CD4-positive, alpha-beta T cell treated with Interleukin-1 beta for 1 hour (primary cell): Measurements from ENCODE around the gene UHRF1.
"Not testable (repeated sequence)": the region's sequence is repeated elsewhere in the genome, so short reads cannot be mapped to it uniquely, and the experiment has no call there.

Source experiments
- DNase-seq, 2 donors: peaks; one replicate each; pipeline ENCODE4 v3.0.0-alpha.2; 2020 to 2022

The UHRF1 gene

GRCh38 chr19:4909156-4909896 is at the start of gene UHRF1:
TSS of gene UHRF1 (plus strand) at chr19:4909501. CDS start at chr19:4910886, 1,385 bp downstream.
- DNase-seq: no peak

GRCh38 chr19:4859697-4860096 is 49.6 kb upstream of the UHRF1 start:
- no peak for DNase-seq

GRCh38 chr19:4861147-4861546 is 48.2 kb upstream of the UHRF1 start:
- no peak for DNase-seq

DNA sequence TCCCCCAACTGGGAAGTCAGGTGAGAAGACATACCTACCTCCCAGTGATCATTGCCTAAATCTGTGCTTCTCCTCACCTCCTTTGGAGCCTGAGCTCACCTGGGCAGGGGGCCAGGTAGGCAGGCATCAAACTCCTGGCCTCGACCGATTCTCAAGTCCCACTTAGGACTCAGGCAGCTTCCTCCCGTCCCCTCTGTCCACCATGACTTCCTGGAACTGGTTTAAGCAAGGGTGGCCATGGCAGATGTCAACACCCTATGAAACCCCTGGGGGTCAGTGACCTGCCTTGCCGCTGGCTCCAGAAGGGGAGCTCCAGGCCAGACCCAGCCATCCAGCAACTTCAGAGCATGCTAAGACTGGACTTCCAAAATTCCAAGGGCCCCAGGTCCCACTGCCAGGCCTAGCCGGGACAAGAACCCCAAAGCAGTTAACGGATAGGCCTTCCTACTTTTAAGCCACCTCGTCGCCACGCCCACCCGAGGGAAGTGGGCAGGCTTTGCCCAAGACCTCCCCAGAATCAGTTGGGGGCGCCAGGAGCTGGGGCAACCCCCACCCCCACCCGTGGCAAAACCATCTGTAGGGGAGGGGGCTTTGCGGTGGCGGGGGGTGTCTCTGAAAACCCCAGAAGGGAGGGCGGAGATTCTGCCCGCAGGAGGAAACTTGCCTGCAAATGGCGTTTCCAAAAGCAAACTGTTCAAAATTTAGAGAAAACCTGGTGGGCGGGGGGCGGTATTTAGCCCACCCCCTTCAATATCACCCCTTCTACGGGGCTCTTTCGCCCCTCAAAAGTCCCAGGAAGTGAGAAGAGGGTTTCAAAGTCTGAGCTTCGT is 42.5 kb upstream of the UHRF1 start:
- DNase-seq: peak; percentile 55 to 59

GRCh38 chr19:4867534-4868285 is 41.6 kb upstream of the UHRF1 start, which contains the start of gene PLIN3:
TSS of gene PLIN3 (minus strand) at chr19:4867667. CDS start at chr19:4861394, 6,273 bp downstream.
- peak; percentile 89 to 91 for DNase-seq

DNA sequence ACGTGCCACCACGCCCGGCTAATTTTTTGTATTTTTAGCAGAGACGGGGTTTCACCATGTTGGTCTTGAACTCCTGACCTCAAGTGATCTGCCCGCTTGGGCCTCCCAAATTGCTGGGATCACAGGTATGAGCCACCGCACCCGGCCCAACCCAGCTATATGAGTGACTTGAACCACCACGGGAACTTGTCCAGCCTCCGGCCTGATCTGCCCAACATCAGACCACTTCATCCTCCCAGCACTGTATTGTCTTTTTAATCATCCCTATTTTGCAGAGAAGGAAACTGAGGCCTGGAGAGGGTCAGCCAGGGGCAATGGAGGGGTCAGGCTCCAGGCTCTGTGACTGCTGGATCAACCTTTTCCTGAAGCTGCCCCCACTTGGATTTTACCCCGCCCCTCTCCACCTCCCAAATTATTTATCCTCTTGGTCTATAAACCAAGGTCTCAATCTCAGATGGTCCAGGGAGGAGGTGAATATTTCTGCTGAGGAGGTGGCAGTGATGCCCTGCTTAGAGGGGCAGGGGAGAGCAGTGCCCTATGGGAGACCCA is 40.9 kb upstream of the UHRF1 start:
- no peak for DNase-seq

DNA sequence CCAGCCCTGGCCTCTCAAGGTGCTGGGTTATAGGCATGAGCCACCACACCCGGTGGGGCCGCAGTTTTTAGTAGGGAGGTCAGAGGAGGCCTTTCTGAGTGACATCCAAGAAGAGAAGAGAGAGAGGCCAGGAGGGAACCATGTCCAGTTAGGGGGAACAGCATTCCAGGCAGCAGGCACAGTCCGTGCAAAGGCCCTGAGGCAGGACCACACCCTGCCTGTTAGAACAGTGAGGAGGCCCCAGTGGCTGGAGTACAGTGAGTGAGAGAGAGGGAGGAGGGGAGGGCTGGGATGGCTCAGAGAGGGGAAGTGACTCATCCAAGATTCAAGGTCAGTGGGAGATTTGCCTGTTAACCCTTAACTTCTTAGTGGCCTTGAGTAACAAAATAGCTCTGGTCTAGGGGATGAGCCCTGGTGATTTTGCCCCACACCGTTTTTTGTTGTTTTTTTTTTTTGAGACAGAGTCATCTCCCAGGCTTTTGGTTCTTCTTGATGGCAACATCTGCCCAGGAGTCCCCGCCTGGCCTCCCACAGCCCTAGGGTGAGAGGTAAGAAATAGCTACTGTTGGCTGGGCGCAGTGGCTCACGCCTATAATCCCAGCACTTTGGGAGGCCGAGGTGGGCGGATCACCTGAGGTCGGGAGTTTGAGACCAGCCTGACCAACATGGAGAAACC is 39.1 kb upstream of the UHRF1 start:
- peak in 1 of 2 donors; percentile 68 for DNase-seq

GRCh38 chr19:4871711-4872110 is 37.6 kb upstream of the UHRF1 start:
- no peak for DNase-seq

- DNase-seq: no peak
Measured at GRCh38 chr19:4873930-4874329, 35.4 kb upstream of the UHRF1 start.

GRCh38 chr19:4877753-4878490 is 31.4 kb upstream of the UHRF1 start:
- no peak for DNase-seq

DNA sequence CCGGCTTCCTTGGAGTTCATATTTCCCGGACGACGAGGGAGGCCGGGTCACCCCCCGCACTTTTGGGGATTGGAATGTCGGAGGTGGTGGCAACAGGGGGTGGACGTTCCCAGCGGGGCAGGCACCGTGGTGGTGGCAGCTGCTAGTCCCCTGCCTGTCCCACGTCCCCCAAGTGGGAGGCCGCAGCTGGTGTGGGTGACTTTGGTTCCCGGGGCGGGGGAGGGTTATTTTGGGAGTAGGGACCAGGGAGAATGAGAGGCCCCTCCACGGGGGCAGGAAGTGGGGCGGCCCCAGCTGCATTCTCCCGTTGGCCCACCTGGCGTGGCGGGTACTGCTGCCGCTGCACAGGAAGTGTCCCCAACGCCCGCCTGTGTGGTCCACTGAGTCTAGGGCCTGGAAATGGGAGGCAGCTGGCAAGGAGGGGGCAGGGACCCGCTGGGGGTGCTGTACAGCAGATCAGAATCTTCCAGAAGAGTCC is 30.8 kb upstream of the UHRF1 start:
- DNase-seq: no peak

DNA sequence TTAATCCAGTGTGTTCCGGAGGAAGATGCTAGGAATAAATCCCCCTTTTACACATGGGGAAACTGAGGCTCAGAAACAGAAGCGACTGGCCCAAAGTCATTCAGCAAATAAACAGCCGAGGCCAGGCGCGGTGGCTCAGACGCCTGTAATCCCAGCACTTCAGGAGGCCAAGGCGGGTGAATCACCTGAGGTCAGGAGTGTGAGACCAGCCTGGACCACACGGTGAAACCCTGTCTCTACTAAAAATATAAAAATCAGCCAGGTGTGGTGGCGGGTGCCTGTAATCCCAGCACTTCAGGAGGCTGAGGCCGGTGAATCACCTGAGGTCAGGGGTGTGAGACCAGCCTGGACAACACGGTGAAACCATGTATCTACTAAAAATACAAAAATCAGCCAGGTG is 30.3 kb upstream of the UHRF1 start:
- DNase-seq: no peak

GRCh38 chr19:4882874-4883273 is 26.4 kb upstream of the UHRF1 start:
- not testable (repeated sequence) for DNase-seq

DNA sequence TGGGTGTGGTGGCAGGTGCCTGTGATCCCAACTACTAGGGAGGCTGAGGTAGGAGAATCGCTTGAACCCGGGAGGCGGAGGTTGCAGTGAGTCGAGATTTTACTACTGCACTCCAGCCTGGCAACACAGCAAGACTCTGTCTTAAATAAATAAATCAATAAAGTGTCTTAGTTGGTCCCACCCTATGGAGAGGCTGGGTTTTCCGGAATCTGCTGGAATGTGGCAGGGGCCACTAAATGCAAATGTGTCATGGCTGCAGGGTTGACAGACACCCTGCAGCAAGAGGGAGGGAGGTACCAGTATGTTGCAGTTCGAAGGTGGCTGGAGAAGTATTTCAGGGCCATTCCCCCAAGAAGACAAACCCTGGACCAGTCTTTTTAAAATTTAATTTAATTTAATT is 24.3 kb upstream of the UHRF1 start:
- DNase-seq: not testable (repeated sequence)

DNA sequence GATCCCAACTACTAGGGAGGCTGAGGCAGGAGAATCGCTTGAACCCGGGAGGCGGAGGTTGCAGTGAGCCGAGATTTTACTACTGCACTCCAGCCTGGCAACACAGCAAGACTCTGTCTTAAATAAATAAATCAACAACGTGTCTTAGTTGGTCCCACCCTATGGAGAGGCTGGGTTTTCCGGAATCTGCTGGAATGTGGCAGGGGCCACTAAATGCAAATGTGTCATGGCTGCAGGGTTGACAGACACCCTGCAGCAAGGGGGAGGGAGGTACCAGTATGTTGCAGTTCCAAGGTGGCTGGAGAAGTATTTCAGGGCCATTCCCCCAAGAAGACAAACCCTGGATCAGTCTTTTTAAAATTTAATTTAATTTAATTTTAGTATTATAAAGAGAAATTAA is 21.5 kb upstream of the UHRF1 start:
- not testable (repeated sequence) for DNase-seq

DNA sequence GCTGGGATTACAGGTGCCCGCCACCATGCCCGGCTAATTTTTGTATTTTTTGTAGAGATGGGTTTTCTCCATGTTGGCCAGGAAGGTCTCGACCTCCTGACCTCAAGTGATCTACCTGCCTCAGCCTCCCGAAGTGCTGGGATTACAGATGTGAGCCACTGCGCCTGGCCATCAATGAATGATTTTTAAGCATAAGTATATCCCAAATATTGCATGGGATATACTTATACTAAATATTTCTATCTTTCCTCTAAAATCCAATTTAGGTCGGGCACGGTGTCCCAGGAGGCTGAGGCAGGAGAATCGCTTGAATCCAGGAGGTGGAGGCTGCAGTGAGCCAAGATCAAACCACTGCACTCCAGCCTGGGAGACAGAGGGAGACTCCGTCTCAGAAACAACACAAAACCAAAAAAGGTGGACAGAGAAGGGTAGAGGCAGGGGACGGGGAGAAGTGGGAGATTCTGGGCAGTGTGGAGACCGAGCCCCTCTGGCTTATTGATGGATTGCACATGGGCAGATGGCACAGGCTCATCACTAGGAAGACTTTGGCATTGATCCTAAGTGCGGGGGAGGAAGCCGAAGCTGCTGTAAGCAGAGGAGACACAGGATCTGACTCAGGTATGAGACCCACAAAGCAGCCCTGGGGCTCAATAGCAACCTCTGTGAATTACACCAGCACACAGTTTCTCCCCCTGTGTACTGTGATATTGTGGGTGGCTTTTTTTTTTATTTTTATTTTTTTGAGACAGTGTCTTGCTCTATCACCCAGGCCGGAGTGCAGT is 20.1 kb upstream of the UHRF1 start:
- DNase-seq: no peak

GRCh38 chr19:4891066-4891465 is 18.2 kb upstream of the UHRF1 start:
- no peak for DNase-seq

GRCh38 chr19:4892962-4893361 is 16.3 kb upstream of the UHRF1 start:
- DNase-seq: not testable (repeated sequence)

GRCh38 chr19:4896372-4896771 is 12.9 kb upstream of the UHRF1 start:
- DNase-seq: no peak

GRCh38 chr19:4897146-4897545 is 12.2 kb upstream of the UHRF1 start:
- no peak for DNase-seq

- DNase-seq: not testable (repeated sequence)
Measured at GRCh38 chr19:4900879-4901278, 8.4 kb upstream of the UHRF1 start.
